HG03571 (cell line): ENCODE data around the gene LIPC.
A peak's percentile ranks its signal among the peaks of the same experiment; 100 is the strongest.

Experiments used
- ATAC-seq: cut with Tn5 transposase; IDR thresholded peaks from one replicate; pipeline ENCODE4 v1.9.1; 2021; ENCODE audit not compliant: unreplicated experiment

Gene LIPC

GRCh38 chr15:58453931-58454793 lies 22.4 kb downstream of the LIPC start:
- no peak for ATAC-seq

DNA sequence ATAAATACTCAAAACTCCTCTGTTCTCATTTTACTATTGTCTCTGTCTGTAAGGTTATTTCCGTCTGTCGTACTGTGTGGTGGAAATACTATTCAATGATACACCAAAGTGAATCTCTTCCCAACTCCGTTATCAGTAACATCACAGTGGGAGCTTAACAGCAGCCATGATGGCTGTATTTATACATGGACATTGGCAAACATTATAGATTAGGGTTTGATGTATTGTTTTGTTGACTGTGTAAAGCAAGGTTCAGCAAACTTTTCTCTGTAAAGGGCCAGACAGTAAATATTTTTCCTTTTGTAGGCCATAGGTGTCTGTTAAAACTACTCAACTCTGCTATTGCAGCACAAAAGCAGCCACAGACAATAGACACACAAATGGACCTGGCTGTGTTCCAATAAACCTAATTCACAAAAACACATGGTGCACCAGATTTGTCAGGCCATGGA lies 23.2 kb downstream of the LIPC start:
- ATAC-seq: no peak

DNA sequence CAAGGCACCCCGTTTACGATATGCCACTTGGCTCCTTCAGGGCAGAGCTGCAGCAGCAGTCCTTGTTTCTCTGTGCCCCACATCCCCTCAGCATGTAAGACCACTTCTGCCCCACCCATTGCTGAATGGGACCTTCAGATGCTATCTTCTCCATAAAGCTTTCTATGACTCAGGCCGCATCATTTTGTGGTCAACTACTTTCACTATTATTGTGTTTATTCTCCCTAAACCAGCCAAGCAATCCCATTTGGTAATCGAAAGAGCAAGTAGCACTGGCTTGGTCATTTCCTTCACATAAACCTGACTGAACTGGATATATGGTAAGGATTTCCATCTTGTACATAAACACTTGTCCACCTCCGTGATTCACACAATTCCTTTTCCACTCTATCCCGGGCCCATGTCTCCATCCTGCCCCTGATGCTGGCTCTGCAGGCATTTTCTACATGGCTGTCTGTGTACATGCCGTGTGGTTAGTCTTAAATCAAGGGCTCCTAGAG lies 25.7 kb downstream of the LIPC start:
- ATAC-seq: peak; percentile 72

DNA sequence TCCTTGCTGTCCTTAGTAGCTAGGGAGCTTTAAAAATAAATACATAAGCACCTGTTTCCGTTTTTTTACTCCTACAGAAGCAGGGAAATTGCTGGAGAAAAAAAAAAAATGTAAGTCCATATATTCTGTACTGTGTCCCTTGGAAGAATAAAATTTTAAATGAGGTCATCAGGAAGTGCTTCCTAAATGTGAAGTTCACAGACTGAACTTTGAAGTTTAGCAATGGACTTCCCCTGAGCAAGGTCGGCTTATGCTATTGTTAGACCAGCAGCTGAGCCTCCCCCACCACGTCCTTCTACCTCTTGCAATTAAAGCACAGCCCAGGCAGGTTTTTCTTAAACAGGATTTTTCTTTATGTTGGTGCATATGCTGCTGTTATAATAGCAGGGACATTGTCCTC lies 26.3 kb downstream of the LIPC start:
- ATAC-seq: no peak

DNA sequence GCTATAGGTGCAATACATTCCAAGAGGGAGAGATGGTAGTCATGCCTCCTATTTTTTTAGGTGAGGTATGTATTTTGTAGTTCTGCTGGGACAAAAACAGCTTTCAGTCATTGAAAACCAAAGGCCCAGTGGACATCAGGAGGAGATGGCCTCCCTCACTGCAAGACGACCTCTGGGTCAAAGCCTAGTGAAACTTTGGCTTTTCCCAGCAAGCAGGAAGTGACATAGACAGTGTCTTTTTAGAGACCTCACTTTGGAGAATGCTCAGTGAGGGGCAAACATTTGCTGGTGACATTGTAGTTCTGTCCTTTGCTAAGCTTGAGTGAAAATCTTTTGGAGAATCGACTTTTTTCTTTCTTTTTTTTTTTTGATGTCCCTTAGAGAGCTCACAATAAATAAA lies 27.3 kb downstream of the LIPC start:
- no peak for ATAC-seq

DNA sequence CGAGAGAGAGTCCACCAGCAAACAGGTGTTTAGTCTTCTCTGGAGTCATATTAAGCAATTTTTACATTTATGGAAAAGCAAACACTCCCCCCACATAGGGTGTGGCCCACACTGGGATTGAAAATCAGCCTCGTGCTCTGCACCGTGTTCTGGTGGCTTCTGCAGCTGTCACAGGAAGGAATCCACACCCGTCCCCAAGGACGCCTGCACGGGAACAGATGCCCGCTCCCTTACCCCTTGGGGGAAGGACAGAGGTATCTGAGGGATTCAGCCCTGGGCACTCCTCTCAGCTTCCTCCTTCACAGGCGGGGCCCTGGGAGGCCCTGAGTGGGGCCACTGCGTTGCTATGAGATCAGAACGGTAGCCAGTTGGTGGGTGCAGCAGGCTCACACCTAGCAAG lies 27.8 kb downstream of the LIPC start:
- no peak for ATAC-seq

DNA sequence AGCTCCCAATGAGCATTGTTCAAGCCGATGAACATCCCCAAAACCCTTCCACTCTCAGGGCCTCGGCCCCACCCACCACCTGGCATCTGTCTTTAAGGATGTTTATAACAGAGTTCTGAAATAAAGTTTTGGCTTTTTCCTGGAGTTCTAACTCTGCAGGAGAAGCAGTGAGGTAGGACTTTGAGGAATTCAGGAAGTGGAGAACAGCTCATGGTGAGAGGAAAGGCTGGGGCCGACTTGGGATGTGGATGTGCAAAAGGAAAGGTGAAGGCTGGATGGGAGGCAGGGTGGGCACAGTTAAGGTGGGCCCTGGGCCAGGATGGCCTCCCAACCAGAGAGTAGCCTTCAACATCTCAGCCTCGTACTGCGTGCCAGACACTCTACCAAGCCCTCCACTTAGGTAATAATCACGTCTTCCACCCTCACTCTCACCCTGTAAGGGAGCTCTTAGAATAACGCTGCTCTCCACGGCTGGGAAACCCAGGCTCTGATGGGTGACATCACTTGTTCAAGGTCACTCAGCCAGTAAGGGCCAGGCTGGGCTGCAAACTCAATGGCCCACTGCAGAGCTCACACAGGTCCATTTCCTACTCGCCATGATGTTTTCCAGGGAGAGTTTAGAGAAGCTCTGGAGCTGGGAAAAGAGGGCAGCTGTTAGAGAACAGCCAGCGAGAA lies 28.5 kb downstream of the LIPC start:
- no peak for ATAC-seq

DNA sequence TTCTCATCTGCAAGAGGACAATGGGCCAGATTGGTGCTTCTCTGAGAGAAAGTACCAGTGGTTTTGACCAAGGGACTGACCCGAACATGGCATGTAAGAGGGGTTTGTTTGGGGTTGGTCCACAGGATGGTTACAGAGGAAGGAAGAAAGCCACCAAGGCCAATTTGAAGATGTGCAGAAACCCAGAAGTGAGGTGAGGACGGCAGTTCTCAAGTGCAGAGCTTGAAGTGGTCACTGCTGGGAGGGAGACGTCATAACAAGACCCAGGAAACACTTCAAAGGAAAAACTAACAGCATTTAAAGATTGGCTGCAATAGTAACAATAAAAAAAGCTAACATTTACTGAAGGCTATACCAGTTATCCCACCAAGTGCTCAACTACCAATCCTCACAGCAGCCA lies 29.1 kb downstream of the LIPC start:
- ATAC-seq: no peak

DNA sequence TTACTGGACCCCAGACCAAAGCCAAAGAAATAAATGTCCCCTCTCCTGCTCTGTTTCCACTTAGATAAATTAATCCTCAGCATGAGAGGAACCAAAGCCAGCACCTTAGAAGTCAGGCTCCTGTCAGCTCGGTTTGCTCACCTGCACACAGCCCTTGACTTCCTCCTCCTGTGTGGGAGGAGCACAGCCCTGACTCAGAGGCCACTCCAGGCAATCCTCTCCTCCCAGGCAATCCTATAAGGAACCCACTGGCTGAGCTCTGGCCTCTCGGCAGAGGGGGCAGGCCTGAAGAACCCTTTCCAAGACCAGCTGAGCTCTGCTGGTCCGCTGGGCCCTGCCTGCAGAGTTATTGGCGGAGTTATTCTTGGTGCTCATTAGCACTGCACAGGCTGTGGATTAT lies 30.8 kb downstream of the LIPC start:
- no peak for ATAC-seq

DNA sequence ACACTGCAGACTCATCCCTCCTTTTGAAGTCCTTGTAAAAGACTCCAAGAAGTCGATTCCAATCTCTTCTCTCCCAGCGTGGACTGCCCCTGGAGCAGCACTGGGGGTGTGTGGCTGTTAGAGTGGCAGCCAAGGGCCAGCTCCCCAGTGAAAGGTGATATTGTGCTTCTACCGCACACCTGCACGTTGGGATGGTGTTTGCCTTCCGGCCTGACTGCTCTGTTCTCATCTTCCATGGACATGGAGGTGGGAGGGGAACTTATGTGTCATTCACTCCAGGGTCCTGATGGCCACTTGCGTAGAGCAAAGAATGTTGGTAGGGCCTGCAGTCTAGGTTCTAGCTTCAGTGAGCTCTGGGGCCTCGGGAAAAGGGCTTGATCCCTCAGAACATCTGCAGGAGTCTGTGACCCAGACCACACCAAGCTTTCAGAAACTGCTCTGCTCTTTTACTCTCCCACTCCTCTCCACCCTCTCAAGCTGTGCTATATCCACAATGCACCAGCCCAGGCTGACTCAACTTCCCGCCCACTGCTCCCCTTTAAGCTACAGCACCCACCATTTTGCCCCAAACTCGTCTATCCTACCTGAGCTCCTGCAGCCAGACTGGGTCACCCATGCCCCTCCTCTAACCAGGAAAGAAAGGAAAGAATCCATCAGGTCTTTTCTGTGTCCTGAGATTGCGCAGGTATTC lies 31.3 kb downstream of the LIPC start:
- ATAC-seq: no peak

- no peak for ATAC-seq
Measured at GRCh38 chr15:58463815-58464650, 32.2 kb downstream of the LIPC start.

- ATAC-seq: no peak
Measured at GRCh38 chr15:58465070-58465469, 33.3 kb downstream of the LIPC start.

GRCh38 chr15:58465866-58466517 lies 34.2 kb downstream of the LIPC start:
- ATAC-seq: no peak

GRCh38 chr15:58466566-58466965 lies 34.8 kb downstream of the LIPC start:
- no peak for ATAC-seq

GRCh38 chr15:58467121-58467721 lies 35.4 kb downstream of the LIPC start:
- ATAC-seq: no peak

- ATAC-seq: no peak
Measured at GRCh38 chr15:58467722-58468423, 36.1 kb downstream of the LIPC start.

DNA sequence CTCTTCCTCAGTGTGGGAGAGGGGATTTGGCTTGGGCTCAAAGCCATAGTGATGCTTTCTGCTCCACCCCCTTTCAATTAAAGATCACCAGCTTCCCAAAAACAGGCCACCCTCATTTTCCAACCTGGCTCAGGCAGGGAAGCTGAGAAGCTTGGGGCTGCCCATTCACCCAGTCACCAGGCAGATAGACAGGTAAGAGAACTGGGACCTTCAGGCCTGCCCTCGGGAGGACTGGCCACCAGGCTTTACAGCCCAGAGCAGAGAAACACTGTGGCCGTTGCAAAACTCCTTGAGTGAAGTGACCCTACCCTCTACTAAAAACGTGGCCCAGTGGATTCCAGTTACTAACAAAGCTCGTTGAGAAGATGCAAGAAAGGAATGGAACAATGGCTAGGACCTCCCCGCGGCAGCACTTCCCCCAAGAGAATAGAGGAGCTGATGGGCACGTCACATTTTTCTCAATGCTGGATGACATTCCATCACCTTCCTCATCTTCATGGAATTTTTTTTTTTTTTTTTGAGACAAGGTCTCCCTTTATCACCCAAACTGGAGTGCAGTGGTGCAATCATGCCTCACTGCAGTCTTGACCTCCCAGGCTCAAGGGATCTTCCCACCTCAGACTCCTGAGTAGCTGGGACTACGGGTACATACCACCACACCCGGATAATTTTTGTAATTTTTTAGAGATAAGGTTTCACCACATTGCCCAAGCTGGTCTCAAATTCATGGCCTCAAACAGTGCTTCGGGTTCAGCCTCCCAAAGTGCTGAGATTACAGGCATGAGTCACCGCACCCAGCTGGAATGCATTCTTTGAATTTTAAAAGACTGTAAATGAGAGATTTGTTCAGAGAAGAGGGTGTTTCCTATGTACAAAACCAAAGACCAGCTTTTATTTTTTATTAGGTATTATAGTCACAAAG lies 37.9 kb downstream of the LIPC start:
- ATAC-seq: no peak

DNA sequence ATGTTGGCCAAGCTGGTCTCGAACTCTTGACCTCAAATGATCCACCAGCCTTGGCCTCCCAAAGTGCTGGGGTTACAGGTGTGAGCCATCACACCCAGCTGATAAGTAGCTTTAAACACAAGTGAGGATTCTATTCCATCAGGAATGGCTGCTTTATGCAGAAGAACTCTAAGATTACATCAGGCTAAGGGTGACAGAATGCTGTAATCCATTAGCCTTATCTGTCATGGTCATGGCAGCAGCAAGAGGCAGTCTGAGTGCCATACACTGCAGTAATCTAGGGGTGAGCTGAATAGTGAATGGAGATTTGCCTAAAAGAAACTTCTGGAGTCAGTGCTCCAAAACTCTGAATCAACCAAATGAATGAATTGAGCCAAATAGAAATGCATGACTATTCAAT lies 39.6 kb downstream of the LIPC start:
- no peak for ATAC-seq
